Smooth muscle cell (in vitro differentiated cells): ENCODE data around the gene DIABLO. TPM values are rescaled to one million over a fixed set of nuclear protein-coding genes. Genes with fewer than 3 reads are reported as not detected.
"Not testable (repeated sequence)": the region's sequence is repeated elsewhere in the genome, so short reads cannot be mapped to it uniquely, and the experiment has no call there.

Experiments
- DNase-seq: peaks from one replicate; lab custom pipeline; 2025; ENCODE audit not compliant: unreplicated experiment; lab: John Stamatoyannopoulos, UW
- H2AFZ ChIP-seq: fragments of 200-600 bp; sonication (generic); 2 replicates; pipeline ENCODE4 v1.6.0; 2016; ENCODE audit warnings: antibody characterized with exemption, low read depth, mild to moderate bottlenecking
- H3F3A ChIP-seq: fragments of 200-600 bp; sonication (generic); 2 replicates; pipeline ENCODE4 v1.6.0; 2017; ENCODE audit warnings: antibody characterized with exemption, low read depth
- H3K27ac ChIP-seq: fragments of 200-600 bp; sonication (generic); 2 replicates; pipeline ENCODE4 v1.5.1; 2016; ENCODE audit warnings: low read depth, mild to moderate bottlenecking
- H3K27me3 ChIP-seq: fragments of 200-600 bp; sonication (generic); 2 replicates; pipeline ENCODE4 v1.6.1; 2016; ENCODE audit warnings: low read depth, mild to moderate bottlenecking
- H3K36me3 ChIP-seq: fragments of 200-600 bp; sonication (generic); 2 replicates; pipeline ENCODE4 v1.5.1; 2016; ENCODE audit warnings: low read depth
- H3K4me1 ChIP-seq: fragments of 200-600 bp; sonication (generic); 2 replicates; pipeline ENCODE4 v1.5.1; 2016; ENCODE audit warnings: low read depth
- H3K4me2 ChIP-seq: fragments of 200-600 bp; sonication (generic); 2 replicates; pipeline ENCODE4 v1.6.0; 2016; ENCODE audit warnings: mild to moderate bottlenecking
- H3K4me3 ChIP-seq: fragments of 200-600 bp; sonication (generic); 2 replicates; pipeline ENCODE4 v1.5.1; 2016; ENCODE audit warnings: mild to moderate bottlenecking
- H3K79me2 ChIP-seq: fragments of 200-600 bp; sonication (generic); 2 replicates; pipeline ENCODE4 v1.6.0; 2016; ENCODE audit warnings: low read depth, mild to moderate bottlenecking
- H3K9ac ChIP-seq: fragments of 200-600 bp; sonication (generic); 2 replicates; pipeline ENCODE4 v1.6.0; 2016; ENCODE audit warnings: low read depth
- H3K9me3 ChIP-seq: fragments of 200-600 bp; sonication (generic); replicated peaks from 2 replicates; pipeline ENCODE4 v1.5.1; 2016; ENCODE audit warnings: low read depth
- H4K20me1 ChIP-seq: fragments of 200-600 bp; sonication (generic); 2 replicates; pipeline ENCODE4 v1.6.0; 2016; ENCODE audit warnings: low read depth
- CTCF ChIP-seq: fragments of 200-600 bp; sonication (generic); IDR thresholded peaks from 2 replicates; pipeline ENCODE4 v1.5.1; 2017; ENCODE audit warnings: borderline replicate concordance, mild to moderate bottlenecking, antibody characterized with exemption; ENCODE audit not compliant: insufficient read depth, poor library complexity, severe bottlenecking
- WGBS: methylation state at CpG from one replicate; pipeline ENCODE4 v1.1.7; 2016; ENCODE audit warnings: low lambda C conversion rate; 5-methylcytosine and 5-hydroxymethylcytosine counted together
- polyA plus RNA-seq: library from polyadenylated mRNA; unstranded; fragments of >200 nt; fragmentation: Nextera tagmentation; extraction: Ambion mirVana; gene quantifications from 2 replicates; pipeline ENCODE4 v1.2.1, GENCODE V29; 2016
- total RNA-seq: library from RNA; depleted of rRNA; stranded (reverse); fragments of >200 nt; gene quantifications from 2 replicates; pipeline ENCODE4 v1.2.3, GENCODE V29; 2014

The DIABLO gene
- total and polyA plus RNA-seq, 2 experiments from 2014 or later = 68.8 to 76.2 TPM

- Histone ChIP-seq H2AFZ (peak overlapping the region; percentile 98), H3F3A (peaks cover 5% of the 10 kb centered on the region), H3K4me1 (peaks cover 9% of the 10 kb centered on the region), H3K36me3 (no peaks in the 10 kb centered on the region), H3K9ac (peak overlapping the region; percentile 88), H4K20me1 (no peaks in the 10 kb centered on the region), H3K27me3 (no peaks in the 10 kb centered on the region), H3K27ac (peak overlapping the region; percentile 87), H3K79me2 (peaks cover 7% of the 10 kb centered on the region), H3K9me3 (no peaks in the 10 kb centered on the region), H3K4me3 (peak overlapping the region; percentile 79), H3K4me2 (peak overlapping the region; percentile 98)
- no peak for TF ChIP-seq CTCF
- no peak for DNase-seq
- WGBS = 3% methylated on average over 16 of the region's 17 CpGs
Observed at GRCh38 chr12:122265886-122266229, 40.0 kb upstream of the DIABLO start.

GRCh38 chr12:122265476-122265875 lies 39.6 kb upstream of the DIABLO start:
- H3K9ac ChIP-seq = peak overlapping the region; percentile 88
- no peaks in the 10 kb centered on the region for H3K9me3 ChIP-seq
- no peaks in the 10 kb centered on the region for H3K27me3 ChIP-seq
- WGBS = 61% methylated on average over 1 of the region's 1 CpG
- peaks cover 5% of the 10 kb centered on the region for H3F3A ChIP-seq
- H2AFZ ChIP-seq = peak overlapping the region; percentile 98
- H3K4me3 ChIP-seq = peak overlapping the region; percentile 79
- H3K27ac ChIP-seq = peak overlapping the region; percentile 87
- H3K4me2 ChIP-seq = peak overlapping the region; percentile 98
- DNase-seq = no peak
- peaks cover 9% of the 10 kb centered on the region for H3K4me1 ChIP-seq
- peaks cover 7% of the 10 kb centered on the region for H3K79me2 ChIP-seq
- TF ChIP-seq CTCF = no peak
- H4K20me1 ChIP-seq = no peaks in the 10 kb centered on the region
- no peaks in the 10 kb centered on the region for H3K36me3 ChIP-seq

- peaks cover 11% of the 10 kb centered on the region for H3K79me2 ChIP-seq
- not testable (repeated sequence) for H3K4me3 ChIP-seq, H3K4me1 ChIP-seq, H3K36me3 ChIP-seq, DNase-seq, H4K20me1 ChIP-seq, H3K4me2 ChIP-seq, H3F3A ChIP-seq, H3K9ac ChIP-seq, H2AFZ ChIP-seq, H3K9me3 ChIP-seq, H3K27ac ChIP-seq, H3K27me3 ChIP-seq
- 92% methylated on average over 14 of the region's 14 CpGs for WGBS
Observed at GRCh38 chr12:122260735-122261134, 34.9 kb upstream of the DIABLO start.

GRCh38 chr12:122258939-122259338 lies 33.1 kb upstream of the DIABLO start:
- not testable (repeated sequence) for H2AFZ ChIP-seq, H3K79me2 ChIP-seq, DNase-seq, H3K36me3 ChIP-seq, H3K9me3 ChIP-seq, H3K27me3 ChIP-seq, H3F3A ChIP-seq, H3K4me1 ChIP-seq, H3K9ac ChIP-seq, H3K27ac ChIP-seq, H3K4me3 ChIP-seq, H3K4me2 ChIP-seq, H4K20me1 ChIP-seq
- 98% methylated on average over 4 of the region's 4 CpGs for WGBS

GRCh38 chr12:122258462-122258861 lies 32.6 kb upstream of the DIABLO start:
- not testable (repeated sequence) for H3K4me3 ChIP-seq, H3K27ac ChIP-seq, H3K9me3 ChIP-seq, H3K36me3 ChIP-seq, H3F3A ChIP-seq, H3K27me3 ChIP-seq, H3K4me1 ChIP-seq, H3K9ac ChIP-seq, H2AFZ ChIP-seq, H3K79me2 ChIP-seq, DNase-seq, H4K20me1 ChIP-seq, H3K4me2 ChIP-seq
- WGBS = 95% methylated on average over 4 of the region's 4 CpGs
